GM19238 (cell line): ENCODE measurements around the gene VWA3B.
"Not testable (repeated sequence)": the region's sequence is repeated elsewhere in the genome, so short reads cannot be mapped to it uniquely, and the experiment has no call there.

ENCODE experiments used
- DNase-seq: peaks from one replicate; pipeline ENCODE4 v3.0.0; 2011; ENCODE audit warnings: low spot score; ENCODE audit not compliant: insufficient read length

The VWA3B gene

DNA sequence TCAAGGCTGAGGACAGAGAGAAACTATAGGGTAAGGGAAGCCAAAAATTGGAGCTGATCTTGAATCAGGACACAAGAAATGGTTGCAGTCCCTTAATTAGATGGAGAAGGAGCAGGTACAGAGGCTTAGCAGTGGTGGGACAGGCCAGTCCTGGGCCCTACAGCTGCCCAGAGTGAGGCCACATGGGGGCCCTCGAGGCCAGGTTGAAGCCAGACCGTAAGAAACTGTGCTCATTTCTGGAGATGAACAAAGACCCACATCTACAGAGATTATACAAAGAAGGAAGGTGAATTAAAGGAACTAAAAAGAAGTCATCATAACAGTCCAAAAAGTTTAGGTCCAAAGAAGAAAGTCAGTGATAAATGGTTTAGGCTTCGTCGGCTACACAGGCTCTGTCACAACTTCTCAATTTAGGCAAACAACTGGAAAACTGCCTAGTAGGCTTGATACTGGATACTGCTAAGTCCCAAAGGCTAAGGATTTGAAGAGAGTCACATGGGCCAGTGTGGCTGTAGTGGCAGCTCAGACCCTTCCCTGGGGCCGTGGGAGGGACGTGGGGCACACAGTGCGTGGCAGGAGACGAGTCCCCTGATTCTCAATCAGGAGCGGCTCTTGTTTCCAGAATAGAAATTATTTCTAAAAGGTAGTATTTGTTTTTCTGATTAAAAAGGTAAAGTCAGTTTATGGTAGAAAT is 208.9 kb downstream of the VWA3B start:
- no peak for DNase-seq

DNA sequence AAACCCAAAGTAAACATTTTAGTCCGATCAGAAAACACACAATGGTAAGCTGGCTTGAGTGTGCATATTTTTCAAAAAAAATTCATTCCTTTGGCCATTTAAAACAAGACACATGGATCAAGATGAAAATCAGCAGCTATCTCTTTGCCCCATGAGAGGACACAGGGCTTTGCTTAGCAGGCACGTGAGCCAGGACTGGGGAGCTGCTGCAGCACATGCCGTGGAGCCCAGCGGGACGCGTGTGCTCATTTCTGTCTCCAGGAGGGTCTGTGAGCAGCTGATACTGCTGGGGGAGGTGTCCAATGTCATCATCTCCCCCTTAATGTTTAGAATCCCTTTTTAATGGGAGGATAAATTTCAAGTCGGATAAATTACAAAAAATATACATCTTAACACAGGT is 209.5 kb downstream of the VWA3B start:
- DNase-seq, result no peak

DNA sequence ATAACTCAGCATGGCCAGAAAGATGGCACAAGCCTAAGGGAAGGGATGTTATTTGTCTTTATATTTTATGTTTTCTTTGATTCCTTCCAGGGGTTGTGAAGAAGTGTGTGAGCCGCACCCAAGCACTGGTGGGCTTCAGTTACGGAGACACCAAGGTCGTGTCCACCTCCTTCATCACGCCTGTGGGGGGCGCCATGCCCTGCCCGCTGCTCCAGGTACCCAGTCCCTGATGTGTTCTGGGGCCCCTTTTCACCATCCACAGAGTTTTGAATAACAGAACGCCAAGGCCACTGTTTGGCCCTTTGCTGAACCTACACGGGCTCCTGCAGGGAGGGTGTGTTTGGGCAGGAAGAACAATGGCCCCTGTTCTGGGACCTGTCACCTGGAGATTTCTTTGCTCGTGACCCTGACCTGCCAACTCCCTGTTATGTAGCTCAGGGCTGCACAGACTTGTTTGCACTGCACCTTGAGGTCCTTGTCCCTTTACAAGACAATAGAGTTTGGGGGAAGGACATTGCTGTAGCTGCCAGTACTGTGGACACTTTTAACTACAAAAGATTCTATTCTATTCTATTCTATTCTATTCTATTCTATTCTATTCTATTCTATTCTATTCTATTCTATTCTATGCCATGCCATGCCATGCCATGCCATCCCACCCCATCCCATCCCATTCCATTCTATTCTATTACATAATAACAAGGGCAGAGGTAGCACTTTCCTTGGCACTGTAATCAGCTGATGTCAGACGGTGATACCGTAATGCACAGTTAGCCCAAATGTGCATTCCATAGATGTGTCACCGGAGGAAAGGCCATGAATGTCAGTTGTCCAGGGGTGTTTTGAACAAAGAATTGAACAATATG is 211.1 kb downstream of the VWA3B start:
- DNase-seq, result no peak

DNA sequence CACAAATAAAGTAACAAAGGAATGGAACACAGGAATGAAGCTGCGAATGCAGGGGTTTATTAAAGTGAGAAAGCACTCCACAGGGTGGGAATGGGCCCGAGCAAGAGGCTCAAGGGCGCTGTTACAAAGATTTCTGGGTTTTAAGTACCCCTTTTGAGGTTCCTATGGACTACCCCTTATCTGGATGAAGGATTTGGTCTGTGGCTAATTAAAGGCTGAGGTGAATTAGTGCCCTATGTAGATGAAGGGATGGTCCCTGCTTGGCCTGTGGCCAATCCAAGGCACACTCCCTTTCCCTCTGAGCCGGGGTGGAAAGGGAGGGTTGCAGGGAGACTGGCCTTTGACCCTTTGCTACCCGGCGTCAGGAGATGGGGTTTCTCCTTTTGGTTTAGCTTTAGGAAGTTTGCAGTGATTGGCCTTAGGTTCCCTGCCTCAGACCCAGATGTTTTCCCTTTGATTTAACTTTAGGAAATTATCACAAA is 211.8 kb downstream of the VWA3B start:
- no peak for DNase-seq

DNA sequence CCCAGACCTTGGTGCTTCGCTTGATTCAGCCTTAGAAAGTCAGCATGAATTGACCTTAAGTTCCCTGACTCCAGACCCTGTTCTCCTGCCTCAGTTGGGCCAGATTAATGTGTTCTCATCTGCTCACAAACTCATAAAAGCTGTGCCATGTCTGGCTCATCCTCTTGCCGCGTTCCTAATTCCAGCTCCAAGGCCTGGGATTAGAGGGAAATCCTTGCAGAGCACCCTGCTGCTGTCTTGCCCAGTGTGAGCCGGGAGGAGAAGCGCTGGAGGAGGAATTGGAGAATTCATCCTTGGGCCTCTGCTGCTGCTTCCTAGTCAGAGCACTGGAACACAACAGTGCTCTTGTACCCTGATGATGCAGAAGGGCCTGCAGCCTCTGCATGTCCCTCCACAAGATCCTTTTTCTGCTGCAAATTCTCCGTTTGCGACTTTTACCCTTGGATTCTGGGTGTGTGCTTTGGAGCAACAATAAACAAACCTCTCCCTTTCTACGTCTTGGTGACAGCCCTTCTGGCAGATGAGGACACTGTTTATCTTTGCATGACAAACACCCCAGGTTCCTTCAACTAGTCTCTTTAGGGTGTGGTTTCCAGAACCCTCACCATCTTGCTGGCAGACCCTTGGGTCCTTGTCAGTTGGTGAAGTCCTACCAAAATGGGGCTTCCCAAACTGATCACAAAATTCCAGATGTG is 212.4 kb downstream of the VWA3B start:
- DNase-seq, result no peak

DNA sequence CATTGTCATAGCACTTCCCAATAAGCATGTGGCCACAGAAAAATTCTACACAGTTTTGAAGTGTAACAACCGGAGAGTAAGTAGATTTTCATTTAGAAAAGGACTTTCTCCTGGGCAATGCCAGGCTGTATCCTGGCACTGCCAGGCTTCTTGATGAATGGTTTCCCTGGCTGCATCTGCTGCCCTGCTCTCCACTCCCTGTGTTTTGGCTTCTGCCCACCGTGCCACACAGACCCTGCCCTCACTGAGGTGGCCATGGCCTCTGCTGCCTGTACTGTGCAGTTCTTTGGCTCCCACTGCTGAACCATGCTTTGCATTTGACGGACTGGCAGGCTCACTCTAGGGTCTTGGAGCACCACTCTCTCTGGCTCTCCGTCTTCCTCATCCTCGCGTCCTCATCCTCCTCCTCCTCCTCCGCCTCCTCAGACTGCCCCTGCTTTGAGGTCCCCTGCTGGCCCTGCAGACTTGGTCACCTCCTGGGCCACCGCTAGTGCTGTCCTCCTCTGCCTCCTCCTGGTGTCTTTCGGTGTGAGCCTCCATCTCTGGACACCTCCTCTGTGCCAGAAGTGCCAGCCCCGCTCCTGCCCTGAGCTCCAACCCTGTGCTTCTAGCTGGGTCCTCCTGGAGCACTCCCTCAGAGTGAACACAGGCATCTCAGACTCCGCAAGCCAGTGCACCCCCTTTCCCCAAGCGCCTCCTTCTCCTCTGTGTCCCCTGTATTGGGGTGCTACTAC is 213.3 kb downstream of the VWA3B start:
- no peak for DNase-seq

DNA sequence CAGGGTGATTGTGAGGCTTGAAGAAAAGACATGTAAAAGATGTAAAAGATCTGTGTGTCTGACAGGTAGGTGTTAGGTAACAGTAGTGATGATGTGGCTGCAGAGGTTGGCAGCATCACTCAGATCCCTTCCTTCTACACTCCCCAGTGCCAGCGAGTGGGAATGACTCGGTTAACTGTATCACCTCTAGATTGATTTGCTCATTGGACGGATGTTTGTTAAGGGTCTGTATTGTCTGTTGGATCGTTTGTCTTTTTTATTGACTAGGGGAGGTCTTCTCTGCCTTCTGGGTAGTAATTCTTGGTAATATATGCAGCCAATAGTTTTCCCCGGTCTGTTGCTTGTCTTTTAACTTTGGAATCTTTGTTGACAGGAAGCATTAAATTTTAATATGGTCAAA is 214.5 kb downstream of the VWA3B start:
- DNase-seq, result no peak

DNA sequence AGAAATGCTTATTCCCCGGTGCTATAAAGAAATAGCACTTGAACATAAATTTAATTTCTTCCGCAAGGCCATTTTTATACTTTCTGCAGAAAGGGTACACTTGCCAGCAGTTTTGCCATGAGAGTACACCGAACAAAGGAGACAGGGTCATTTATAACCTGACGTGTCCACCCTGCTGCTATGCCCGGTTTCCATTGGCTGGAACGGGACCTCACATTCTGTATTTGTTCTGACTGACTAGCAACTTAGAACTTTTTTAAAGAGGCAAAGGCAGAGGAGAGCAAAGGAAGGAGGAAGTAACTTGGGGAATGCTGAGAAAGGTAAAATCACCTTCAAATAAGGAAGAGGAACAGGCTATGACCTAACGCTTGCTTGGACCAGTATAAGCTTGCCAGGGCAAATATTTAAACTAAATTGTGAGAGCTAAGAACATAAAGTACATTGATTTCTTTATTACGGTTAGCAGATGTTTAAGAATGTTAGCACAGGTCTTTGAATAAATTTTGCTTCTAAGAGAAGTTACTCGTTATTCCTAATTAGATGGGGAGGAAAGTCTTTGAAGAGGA is 220.2 kb downstream of the VWA3B start:
- not testable (repeated sequence) for DNase-seq

DNA sequence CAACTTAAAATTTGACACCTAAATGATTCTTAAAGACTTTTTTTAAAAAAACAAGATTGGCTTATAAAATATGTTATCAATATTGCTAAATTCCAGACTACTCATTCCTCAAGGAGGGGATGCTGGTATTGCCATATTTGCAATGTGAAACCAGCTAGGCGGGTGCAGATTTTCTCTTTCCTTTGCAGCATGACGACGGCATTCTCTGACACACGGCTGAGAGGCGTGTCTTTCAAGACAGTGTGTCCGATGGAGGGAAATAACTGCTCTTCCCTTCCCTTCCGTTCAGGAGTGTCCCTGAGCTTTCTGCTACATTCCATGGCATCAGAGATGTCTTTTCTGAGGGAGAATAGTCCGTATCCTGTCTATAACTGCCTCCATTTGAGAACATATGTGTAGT is 221.1 kb downstream of the VWA3B start:
- no peak for DNase-seq

DNA sequence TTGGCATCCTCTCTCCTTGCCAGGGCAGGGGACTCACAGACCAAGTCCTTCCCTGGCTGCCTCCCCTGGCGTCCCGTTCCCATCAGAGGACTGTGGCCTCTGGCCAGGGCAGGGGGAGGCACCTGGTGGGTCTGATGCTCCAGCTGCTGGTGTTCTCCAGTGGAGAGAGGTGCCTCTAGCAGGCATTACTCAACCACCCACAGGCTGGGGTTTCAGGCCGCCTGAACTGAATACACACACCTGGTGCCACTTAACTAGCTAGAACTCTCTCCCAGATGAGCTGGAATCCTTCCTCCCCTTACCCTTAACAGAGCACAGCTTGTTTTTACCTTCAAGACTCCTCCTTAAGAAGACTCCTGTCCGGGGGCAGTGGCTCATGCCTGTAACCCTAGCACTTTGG is 221.6 kb downstream of the VWA3B start:
- DNase-seq, result no peak

DNA sequence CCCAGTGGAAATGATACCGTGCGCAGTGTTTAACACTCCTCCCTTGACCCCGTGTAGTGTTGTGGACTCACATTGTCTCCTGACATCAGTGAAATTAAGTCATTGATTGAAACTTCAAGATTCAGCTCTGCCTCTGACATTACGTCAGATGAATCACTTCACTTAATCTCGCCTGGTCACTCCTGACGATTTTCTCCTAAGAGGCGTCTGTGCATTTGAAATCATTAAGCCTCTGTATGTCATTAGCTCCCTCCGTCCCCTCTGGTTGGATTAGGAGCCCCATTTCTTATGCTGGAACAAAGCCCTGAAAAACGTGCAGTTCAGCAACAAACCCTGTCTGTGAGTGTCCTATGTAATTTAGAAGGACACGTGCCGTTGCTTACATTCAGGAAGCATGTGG is 222.6 kb downstream of the VWA3B start:
- DNase-seq, result no peak

DNA sequence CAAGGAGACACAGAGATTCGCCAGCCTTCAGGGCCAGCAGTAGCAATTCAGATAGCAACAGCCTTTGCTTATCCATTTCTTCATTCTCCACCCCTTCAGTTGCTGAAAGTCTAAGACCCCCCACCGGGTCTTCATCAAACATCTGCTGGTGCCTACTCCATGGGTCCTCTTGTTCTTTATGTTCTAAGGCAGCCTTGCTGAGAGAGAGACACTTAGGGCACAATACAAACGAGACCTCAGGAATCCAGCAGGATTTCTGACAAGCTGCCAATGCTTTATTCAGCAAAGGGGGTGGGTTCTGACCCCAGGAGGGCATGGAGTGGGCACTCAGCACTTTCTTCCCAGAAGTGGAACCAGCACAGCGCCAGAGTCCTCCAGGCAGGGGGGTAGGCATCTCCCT is 223.0 kb downstream of the VWA3B start:
- no peak for DNase-seq

DNA sequence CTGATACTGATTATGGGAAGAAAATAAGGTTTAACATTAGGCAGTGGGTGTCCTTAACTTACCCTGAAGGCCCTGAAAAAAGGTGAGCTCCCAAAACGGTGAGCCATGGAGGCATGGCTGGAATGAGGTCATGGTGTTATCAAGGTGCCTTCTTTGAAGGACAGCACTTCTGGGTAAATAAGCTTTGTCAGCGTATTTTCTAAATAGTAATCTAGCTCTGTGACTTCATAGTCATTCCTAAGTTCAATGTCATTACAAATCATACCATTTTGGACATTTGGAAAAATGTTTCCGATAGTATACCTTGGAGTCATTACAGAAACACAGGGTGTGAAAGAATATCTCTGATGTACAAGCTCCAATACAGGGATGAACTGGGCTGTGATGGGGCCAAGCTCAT is 224.1 kb downstream of the VWA3B start:
- DNase-seq, result no peak

DNA sequence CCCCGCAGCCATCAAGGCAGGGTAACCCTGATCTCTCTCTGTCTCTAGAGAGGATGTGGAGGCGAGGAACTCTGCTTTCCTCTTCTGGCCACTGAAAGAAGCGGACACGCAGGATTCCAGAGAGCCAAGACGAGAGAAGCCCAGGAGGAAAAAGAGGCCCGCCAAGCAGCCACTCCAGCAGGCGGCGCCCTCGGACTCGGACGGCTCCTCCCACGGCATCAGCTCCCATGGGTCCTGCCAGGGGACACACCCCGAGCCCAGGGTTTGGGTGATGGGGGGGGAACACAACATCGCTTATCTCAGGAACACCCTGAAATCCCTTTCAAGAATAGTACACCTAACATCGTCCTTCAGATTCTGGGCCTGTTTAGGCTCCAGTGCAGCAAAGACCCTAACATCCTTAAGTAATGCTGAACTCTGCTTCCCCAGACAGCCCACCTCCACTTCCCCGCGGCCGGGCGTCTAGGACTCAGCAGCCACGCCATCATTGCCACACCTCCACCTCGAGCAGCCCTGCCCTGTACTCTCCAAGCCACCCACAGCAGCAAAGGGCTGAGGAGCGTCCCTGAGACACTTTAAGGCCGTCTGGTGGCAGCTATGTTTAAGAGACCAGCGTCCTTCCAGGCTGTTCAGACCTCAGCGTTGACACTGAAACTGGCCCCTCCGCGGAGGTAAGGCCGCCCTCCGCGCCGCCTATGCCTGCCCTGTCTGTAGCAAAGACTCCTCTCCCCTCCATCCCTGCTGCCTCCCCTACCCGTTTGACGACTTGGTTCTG is 225.0 kb downstream of the VWA3B start:
- DNase-seq, result no peak

DNA sequence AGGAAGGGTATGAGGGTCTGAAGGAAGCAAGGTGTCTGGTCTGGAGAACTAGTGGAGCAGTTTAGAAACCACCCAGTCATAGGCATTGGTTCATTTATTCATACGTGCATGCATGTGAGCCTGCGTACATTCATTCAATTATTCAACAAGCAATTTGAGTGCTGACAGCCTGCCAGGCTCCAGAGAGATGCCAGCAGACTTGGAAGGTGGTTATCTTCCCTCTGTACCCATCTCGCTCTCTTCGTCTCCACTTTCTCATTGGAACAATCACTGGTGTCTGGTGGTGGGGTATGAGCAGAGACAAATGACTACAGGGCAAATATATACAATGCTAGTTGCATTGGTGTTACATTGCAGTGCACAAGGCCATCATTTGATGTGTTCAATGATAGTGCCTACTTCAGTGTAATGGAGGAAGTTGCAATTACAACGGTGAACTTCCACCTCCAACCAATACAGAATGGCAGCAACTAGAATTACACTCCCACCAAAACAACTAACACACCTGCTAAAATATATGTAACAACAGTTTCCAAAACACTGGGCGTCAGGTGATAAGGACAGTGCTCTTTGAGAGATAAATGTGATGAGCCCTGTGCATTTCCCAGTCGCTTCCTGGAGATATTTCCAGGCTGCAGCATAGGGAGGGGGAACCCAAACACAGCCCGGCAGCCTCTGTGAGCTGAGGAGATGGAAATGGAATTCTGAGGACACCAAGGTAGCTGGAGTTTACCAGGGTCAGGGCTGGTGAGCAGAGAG is 226.7 kb downstream of the VWA3B start:
- DNase-seq, result no peak

DNA sequence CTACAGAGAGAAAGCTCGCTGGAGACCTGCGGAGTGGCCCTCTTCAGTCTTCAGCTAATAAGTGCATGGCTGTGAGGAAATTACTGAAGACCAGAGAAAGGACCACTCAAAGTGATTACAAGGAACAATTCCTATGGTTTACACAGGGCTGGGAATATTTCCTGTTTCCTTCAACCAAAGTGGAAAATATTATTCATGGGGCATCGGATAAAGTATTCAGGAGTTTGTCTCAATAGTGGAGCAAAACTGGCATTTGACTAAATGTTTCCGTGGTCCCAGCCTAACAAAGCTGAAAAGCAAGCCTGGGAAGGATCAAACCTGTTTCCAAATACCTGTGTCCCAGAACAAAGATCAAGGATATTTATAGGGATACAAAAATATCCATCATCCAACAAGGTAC is 227.3 kb downstream of the VWA3B start:
- DNase-seq, result no peak

DNA sequence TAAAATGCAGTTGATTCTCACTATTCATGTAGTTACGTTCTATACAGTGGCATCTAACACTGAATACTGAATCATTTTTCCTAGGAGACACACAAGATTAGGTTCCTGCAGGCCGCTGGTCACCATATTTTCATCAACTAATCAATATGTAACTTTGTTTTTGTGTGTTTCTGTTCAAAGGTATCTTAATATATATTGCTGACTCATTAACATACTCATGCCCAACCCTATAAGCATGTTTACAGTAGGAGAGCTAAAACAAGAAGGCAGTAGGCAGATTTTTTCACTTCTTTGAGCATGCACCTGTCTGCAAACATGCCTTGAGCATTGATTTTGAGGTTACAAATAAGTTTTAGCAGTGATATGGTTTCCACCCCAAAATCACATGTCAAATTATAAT is 229.0 kb downstream of the VWA3B start:
- no peak for DNase-seq

DNA sequence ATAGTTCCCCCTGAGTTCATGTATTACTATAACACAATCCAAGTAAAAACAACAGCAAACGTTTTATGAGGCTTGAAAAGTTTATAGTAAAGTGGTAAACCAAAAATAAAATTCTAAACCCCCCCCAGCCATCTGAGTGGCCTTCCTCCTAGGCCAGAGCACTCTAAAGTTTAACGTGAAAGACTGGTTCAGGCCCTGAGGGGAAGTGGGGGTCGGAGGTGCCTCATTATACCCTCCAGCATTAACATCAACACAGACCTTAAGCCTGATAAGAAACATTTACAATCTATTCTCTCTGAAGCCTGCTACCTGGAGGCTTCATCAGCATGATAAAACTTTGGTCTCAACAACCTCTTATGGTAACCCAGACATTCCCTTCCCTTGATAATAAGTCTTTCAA is 230.2 kb downstream of the VWA3B start:
- DNase-seq, result no peak

DNA sequence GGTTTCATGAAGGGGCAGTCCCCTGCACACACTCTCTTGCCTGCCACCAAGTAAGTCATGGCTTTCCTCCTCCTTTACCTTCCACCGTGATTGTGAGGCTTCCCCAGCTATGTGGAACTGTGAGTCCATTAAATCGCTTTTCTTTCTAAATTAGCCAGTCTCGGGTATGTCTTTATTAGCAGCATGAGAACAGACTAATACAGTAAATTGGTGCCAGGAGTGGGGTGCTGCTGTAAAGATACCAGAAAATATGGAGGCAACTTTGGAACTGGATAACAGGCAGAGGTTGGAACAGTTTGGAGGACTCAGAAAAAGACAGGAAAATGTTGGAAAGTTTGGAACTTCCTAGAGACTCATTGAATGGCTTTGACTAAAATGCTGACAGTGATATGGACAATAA is 233.2 kb downstream of the VWA3B start:
- not testable (repeated sequence) for DNase-seq

DNA sequence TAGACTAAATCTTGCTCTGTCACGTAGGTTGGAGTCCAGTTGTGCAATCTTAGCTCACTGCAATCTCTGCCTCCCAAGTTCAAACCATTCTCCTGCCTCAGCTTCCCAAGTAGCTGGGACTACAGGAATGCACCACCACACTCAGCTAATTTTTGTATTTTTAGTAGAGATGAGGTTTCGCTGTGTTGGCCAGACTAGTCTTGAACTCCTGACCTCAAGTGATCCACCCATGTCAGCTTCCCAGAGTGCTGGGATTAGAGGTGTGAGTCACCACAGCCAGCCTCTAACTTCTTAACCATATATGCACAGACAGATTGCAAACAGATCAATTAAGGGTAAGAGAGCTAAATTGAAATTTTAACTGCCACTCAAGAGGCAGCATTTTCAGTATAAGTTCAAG is 237.2 kb downstream of the VWA3B start:
- DNase-seq, result no peak
